ENCODE results near the gene EFNA5.

Gene EFNA5

GRCh38 chr5:107576155-107576554 lies 94.6 kb downstream of the EFNA5 start:
- no peaks in the 10 kb centered on the region for H3K36me3 ChIP-seq (ENCODE audit: control insufficient read depth, insufficient read depth, low read length)
- no peak overlapping the region for H3K4me3 ChIP-seq (replicated peaks; ENCODE audit: low read depth, low read length)
- H3K27me3 ChIP-seq (replicated peaks; ENCODE audit: control insufficient read depth, insufficient read depth, low read length), result no peaks in the 10 kb centered on the region
- TF ChIP-seq CTCF (IDR thresholded peaks at IDR 0.05; ENCODE audit: insufficient read depth, low read length, poor library complexity, severe bottlenecking), result no peak
- no peak for DNase-seq (ENCODE audit: extremely low read depth, insufficient read length)

GRCh38 chr5:107574287-107574686 lies 96.5 kb downstream of the EFNA5 start:
- DNase-seq (ENCODE audit: extremely low read depth, insufficient read length), result no peak
- H3K4me3 ChIP-seq (replicated peaks; ENCODE audit: low read depth, low read length), result no peak overlapping the region
- TF ChIP-seq CTCF (IDR thresholded peaks at IDR 0.05; ENCODE audit: insufficient read depth, low read length, poor library complexity, severe bottlenecking), result no peak
- no peaks in the 10 kb centered on the region for H3K27me3 ChIP-seq (replicated peaks; ENCODE audit: control insufficient read depth, insufficient read depth, low read length)
- H3K36me3 ChIP-seq (ENCODE audit: control insufficient read depth, insufficient read depth, low read length), result no peaks in the 10 kb centered on the region

- no peak for TF ChIP-seq CTCF (IDR thresholded peaks at IDR 0.05; ENCODE audit: insufficient read depth, low read length, poor library complexity, severe bottlenecking)
- no peaks in the 10 kb centered on the region for H3K27me3 ChIP-seq (replicated peaks; ENCODE audit: control insufficient read depth, insufficient read depth, low read length)
- no peaks in the 10 kb centered on the region for H3K36me3 ChIP-seq (ENCODE audit: control insufficient read depth, insufficient read depth, low read length)
- H3K4me3 ChIP-seq (replicated peaks; ENCODE audit: low read depth, low read length), result no peak overlapping the region
- DNase-seq (ENCODE audit: extremely low read depth, insufficient read length), result no peak
These were observed 97.9 kb downstream of the EFNA5 start for GRCh38 chr5:107572715-107573368.

GRCh38 chr5:107571621-107572536 lies 98.9 kb downstream of the EFNA5 start:
- peak overlapping the region; percentile 46 for H3K4me3 ChIP-seq (replicated peaks; ENCODE audit: low read depth, low read length)
- no peaks in the 10 kb centered on the region for H3K36me3 ChIP-seq (ENCODE audit: control insufficient read depth, insufficient read depth, low read length)

More at GRCh38 chr5:107571621-107572536, 98.9 kb downstream of the EFNA5 start:
- TF ChIP-seq CTCF (IDR thresholded peaks at IDR 0.05; ENCODE audit: insufficient read depth, low read length, poor library complexity, severe bottlenecking), result peak; percentile 87
- DNase-seq (ENCODE audit: extremely low read depth, insufficient read length), result peak; percentile 90
- no peaks in the 10 kb centered on the region for H3K27me3 ChIP-seq (replicated peaks; ENCODE audit: control insufficient read depth, insufficient read depth, low read length)

All from GM06990 (cell line).